ENCODE data around the gene TFPT. TPM values are rescaled to one million over a fixed set of nuclear protein-coding genes. Genes with fewer than 3 reads are reported as not detected.

TFPT gene
- total RNA-seq, 1 donor from 2014 or later, result 6.1 TPM

- Histone ChIP-seq H3K4me3 (ENCODE audit: low read depth, low read length) (no peak overlapping the region), H3K36me3 (ENCODE audit: control insufficient read depth, insufficient read depth, low read length) (no peaks in the 10 kb centered on the region), H3K27me3 (ENCODE audit: control insufficient read depth, insufficient read depth, low read length) (no peaks in the 10 kb centered on the region)
- no peak for DNase-seq (ENCODE audit: low read depth)
- TF ChIP-seq, protein P1, sequence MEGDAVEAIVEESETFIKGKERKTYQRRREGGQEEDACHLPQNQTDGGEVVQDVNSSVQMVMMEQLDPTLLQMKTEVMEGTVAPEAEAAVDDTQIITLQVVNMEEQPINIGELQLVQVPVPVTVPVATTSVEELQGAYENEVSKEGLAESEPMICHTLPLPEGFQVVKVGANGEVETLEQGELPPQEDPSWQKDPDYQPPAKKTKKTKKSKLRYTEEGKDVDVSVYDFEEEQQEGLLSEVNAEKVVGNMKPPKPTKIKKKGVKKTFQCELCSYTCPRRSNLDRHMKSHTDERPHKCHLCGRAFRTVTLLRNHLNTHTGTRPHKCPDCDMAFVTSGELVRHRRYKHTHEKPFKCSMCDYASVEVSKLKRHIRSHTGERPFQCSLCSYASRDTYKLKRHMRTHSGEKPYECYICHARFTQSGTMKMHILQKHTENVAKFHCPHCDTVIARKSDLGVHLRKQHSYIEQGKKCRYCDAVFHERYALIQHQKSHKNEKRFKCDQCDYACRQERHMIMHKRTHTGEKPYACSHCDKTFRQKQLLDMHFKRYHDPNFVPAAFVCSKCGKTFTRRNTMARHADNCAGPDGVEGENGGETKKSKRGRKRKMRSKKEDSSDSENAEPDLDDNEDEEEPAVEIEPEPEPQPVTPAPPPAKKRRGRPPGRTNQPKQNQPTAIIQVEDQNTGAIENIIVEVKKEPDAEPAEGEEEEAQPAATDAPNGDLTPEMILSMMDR (IDR thresholded peaks at IDR 0.05; ENCODE audit: insufficient read depth, low read length, severe bottlenecking), result no peak
- no peak for FAIRE-seq
Observed at GRCh38 chr19:54069470-54069869, 46.0 kb downstream of the TFPT start.

- FAIRE-seq, result no peak
- no peak for DNase-seq (ENCODE audit: low read depth)
- H3K36me3 ChIP-seq (ENCODE audit: control insufficient read depth, insufficient read depth, low read length), result no peaks in the 10 kb centered on the region
- H3K27me3 ChIP-seq (ENCODE audit: control insufficient read depth, insufficient read depth, low read length), result no peaks in the 10 kb centered on the region
- H3K4me3 ChIP-seq (ENCODE audit: low read depth, low read length), result no peak within 1 kb of the TSS
- TF ChIP-seq, protein P1 (IDR thresholded peaks at IDR 0.05; ENCODE audit: insufficient read depth, low read length, severe bottlenecking), result no peak
Observed at GRCh38 chr19:54063350-54064116, 51.9 kb downstream of the TFPT start, which contains the start of gene VSTM1. TSS of gene VSTM1 (minus strand) at chr19:54063897. CDS start at chr19:54063777, 120 bp downstream.

GRCh38 chr19:54062643-54063042 is 52.8 kb downstream of the TFPT start:
- TF ChIP-seq, protein P1 (IDR thresholded peaks at IDR 0.05; ENCODE audit: insufficient read depth, low read length, severe bottlenecking), result no peak
- FAIRE-seq (no peak), DNase-seq (ENCODE audit: low read depth) (no peak)
- no peak overlapping the region for H3K4me3 ChIP-seq (ENCODE audit: low read depth, low read length)
- H3K27me3 ChIP-seq (ENCODE audit: control insufficient read depth, insufficient read depth, low read length), result no peaks in the 10 kb centered on the region
- no peaks in the 10 kb centered on the region for H3K36me3 ChIP-seq (ENCODE audit: control insufficient read depth, insufficient read depth, low read length)

Other genes starting within 250 kb of the TFPT start
- gene MYADM, start 247.8 kb downstream of the TFPT start, total RNA-seq, result 1.3 and 1.4 TPM in 2 replicates
- gene PRKCG, start 233.5 kb downstream of the TFPT start, total RNA-seq, result not detected in 2 replicates
- gene CACNG7, start 206.4 kb downstream of the TFPT start, total RNA-seq, result not detected in 2 replicates
- gene CACNG8, start 152.7 kb downstream of the TFPT start, total RNA-seq, result not detected in 2 replicates
- 0.26 TPM in 1 of 2 replicates, not detected in the other for gene CACNG6, start 124.0 kb downstream of the TFPT start, total RNA-seq
- gene VSTM1, start 51.8 kb downstream of the TFPT start, total RNA-seq, result not detected in 2 replicates
- gene TARM1, start 34.3 kb downstream of the TFPT start, total RNA-seq, result not detected in 2 replicates
- 0.64 and 0.79 TPM in 2 replicates for gene OSCAR, start 14.9 kb downstream of the TFPT start, total RNA-seq
- gene NDUFA3, start 12.8 kb downstream of the TFPT start, total RNA-seq, result 6.1 and 16.0 TPM in 2 replicates
- 37.8 and 47.1 TPM in 2 replicates for gene PRPF31, start 97 bp upstream of the TFPT start, total RNA-seq
- gene CNOT3, start 22.1 kb upstream of the TFPT start, total RNA-seq, result 6.1 and 11.4 TPM in 2 replicates
- gene LENG1, start 44.1 kb upstream of the TFPT start, total RNA-seq, result 9.7 and 13.4 TPM in 2 replicates
- gene TMC4, start 57.5 kb upstream of the TFPT start, total RNA-seq, result 23.2 and 25.0 TPM in 2 replicates
- 6.8 and 10.6 TPM in 2 replicates for gene MBOAT7, start 73.9 kb upstream of the TFPT start, total RNA-seq
- gene TSEN34, start 75.7 kb upstream of the TFPT start, total RNA-seq, result 47.9 and 50.2 TPM in 2 replicates
- gene RPS9, start 85.2 kb upstream of the TFPT start, total RNA-seq, result 2,761 and 3,132 TPM in 2 replicates
- gene LILRB3, start 107.3 kb upstream of the TFPT start, total RNA-seq, result not detected in 2 replicates
- gene LILRA6, start 127.1 kb upstream of the TFPT start, total RNA-seq, result not detected in 2 replicates
- gene LILRB5, start 141.6 kb upstream of the TFPT start, total RNA-seq, result not detected in 2 replicates
- not detected in 2 replicates for gene LILRB2, start 165.5 kb upstream of the TFPT start, total RNA-seq
- gene LILRA5, start 197.5 kb upstream of the TFPT start, total RNA-seq, result not detected in 2 replicates
- gene LILRA4, start 223.5 kb upstream of the TFPT start, total RNA-seq, result not detected in 2 replicates
- not detected in 2 replicates for gene LAIR1, start 249.3 kb upstream of the TFPT start, total RNA-seq

All from bronchial epithelial cell (primary cell).